Liver (tissue), 9 donors: ENCODE data around the gene CCDC138. TPM values are rescaled to one million over a fixed set of nuclear protein-coding genes. Genes with fewer than 3 reads are reported as not detected.

Source experiments
- DNase-seq: peaks from one replicate; pipeline ENCODE4 v3.0.0-alpha.2; 2017; ENCODE audit warnings: low spot score
- H3K27ac ChIP-seq, 2 donors: one replicate each; pipeline ENCODE4 v1.7.0; 2013; ENCODE audit warnings: inconsistent platforms in 2 of 2, low read length in 2 of 2, control low read depth in 1 of 2, low read depth in 1 of 2, mild to moderate bottlenecking in 1 of 2
- H3K27me3 ChIP-seq, 4 donors: one replicate each; pipeline versions ENCODE4 v1.6.1 to v1.7.0; 2013; ENCODE audit warnings: low read length in 3 of 4, inconsistent platforms in 1 of 4, mild to moderate bottlenecking in 1 of 4, moderate library complexity in 1 of 4; ENCODE audit not compliant: control insufficient read depth in 4 of 4, insufficient read depth in 4 of 4
- H3K36me3 ChIP-seq, 4 donors: one replicate each; pipeline versions ENCODE4 v1.6.1 to v1.7.0; 2013; ENCODE audit warnings: low read length in 3 of 4, mild to moderate bottlenecking in 3 of 4, low read depth in 1 of 4, moderate library complexity in 1 of 4; ENCODE audit not compliant: control insufficient read depth in 4 of 4, insufficient read depth in 3 of 4
- H3K4me1 ChIP-seq, 4 donors: one replicate each; pipeline versions ENCODE4 v1.6.1 to v1.7.0; 2013; ENCODE audit warnings: low read length in 3 of 4, mild to moderate bottlenecking in 3 of 4, moderate library complexity in 1 of 4; ENCODE audit not compliant: control insufficient read depth in 4 of 4, insufficient read depth in 4 of 4
- H3K4me3 ChIP-seq, 3 donors: one replicate each; pipeline versions ENCODE4 v1.6.1 to v1.7.0; 2013; ENCODE audit warnings: low read length in 3 of 3, control low read depth in 1 of 3, low read depth in 1 of 3, mild to moderate bottlenecking in 1 of 3
- H3K9ac ChIP-seq, 2 donors: one replicate each; pipeline ENCODE4 v1.7.0; 2013; ENCODE audit warnings: low read length in 2 of 2, mild to moderate bottlenecking in 2 of 2, moderate library complexity in 2 of 2, control low read depth in 1 of 2, low read depth in 1 of 2
- H3K9me3 ChIP-seq, 4 donors: one replicate each; pipeline versions ENCODE4 v1.6.1 to v1.7.0; 2013; ENCODE audit warnings: low read length in 3 of 4; ENCODE audit not compliant: control insufficient read depth in 4 of 4
- EGR1 ChIP-seq, 2 donors: IDR thresholded peaks; 2 replicates each; pipeline ENCODE4 v1.6.1; 2016 to 2018; ENCODE audit warnings: antibody characterized with exemption in 2 of 2, low read depth in 2 of 2
- FOXA1 ChIP-seq: IDR thresholded peaks from 2 replicates; pipeline ENCODE4 v1.6.1; 2016; ENCODE audit warnings: antibody characterized with exemption
- FOXA2 ChIP-seq: IDR thresholded peaks from 2 replicates; pipeline ENCODE4 v1.6.1; 2016; ENCODE audit warnings: antibody characterized with exemption
- JUND ChIP-seq, 2 donors: IDR thresholded peaks; 2 replicates each; pipeline ENCODE4 v1.6.1; 2016; ENCODE audit warnings: antibody characterized with exemption in 2 of 2
- NR2F2 ChIP-seq: IDR thresholded peaks from 2 replicates; pipeline ENCODE4 v1.6.1; 2016; ENCODE audit warnings: antibody characterized with exemption
- RAD21 ChIP-seq, 2 donors: IDR thresholded peaks; 2 replicates each; pipeline ENCODE4 v1.6.1; 2016; ENCODE audit warnings: antibody characterized with exemption in 2 of 2, mild to moderate bottlenecking in 2 of 2
- RXRA ChIP-seq, 2 donors: IDR thresholded peaks; 2 replicates each; pipeline ENCODE4 v1.6.1; 2017 to 2018; ENCODE audit warnings: antibody characterized with exemption in 2 of 2, mild to moderate bottlenecking in 1 of 2
- SP1 ChIP-seq: IDR thresholded peaks from 2 replicates; pipeline ENCODE4 v1.6.1; 2018; ENCODE audit warnings: antibody characterized with exemption, mild to moderate bottlenecking
- TAF1 ChIP-seq: conservative IDR thresholded peaks from 2 replicates; pipeline ENCODE4 v1.6.1; 2016; ENCODE audit warnings: antibody characterized with exemption, mild to moderate bottlenecking
- YY1 ChIP-seq: IDR thresholded peaks from 2 replicates; pipeline ENCODE4 v1.6.1; 2016; ENCODE audit warnings: antibody characterized with exemption, mild to moderate bottlenecking
- WGBS: extraction: QIAGEN DNeasy Blood & Tissue Kit; methylation state at CpG from one replicate; pipeline ENCODE4 v1.1.7; 2013; 5-methylcytosine and 5-hydroxymethylcytosine counted together
- polyA plus RNA-seq, 2 donors: library from polyadenylated mRNA; stranded (reverse) in 1 of 2; unstranded in 1 of 2; fragments of 200-250 nt in 1 of 2; fragments of >200 nt in 1 of 2; fragmentation: Nextera tagmentation in 1 of 2; extraction: Ambion mirVana in 1 of 2; gene quantifications; one replicate each; pipeline versions ENCODE4 v1.2.1 to v1.2.3, GENCODE V29; 2013 to 2015
- total RNA-seq, 2 donors: library from RNA; depleted of rRNA; stranded (reverse); fragments of >200 nt; gene quantifications; one replicate each; pipeline ENCODE4 v1.2.3, GENCODE V29; 2014
- TF ChIP-seq, protein P1 (sequence below): IDR thresholded peaks from 2 replicates; pipeline ENCODE4 v1.6.1; 2016; ENCODE audit warnings: antibody characterized with exemption
- TF ChIP-seq, protein P2 (sequence below): IDR thresholded peaks from 2 replicates; pipeline ENCODE4 v1.6.1; 2016; ENCODE audit warnings: antibody characterized with exemption
- TF ChIP-seq, protein P3 (sequence below): fragments of 150-350 bp; IDR thresholded peaks from 2 replicates; pipeline ENCODE4 v1.5.1; 2017; ENCODE audit warnings: improper control_type of control experiment, low read depth, low read length; ENCODE audit not compliant: missing input control
- TF ChIP-seq, protein P4 (sequence below): IDR thresholded peaks from 2 replicates; pipeline ENCODE4 v1.6.1; 2016; ENCODE audit warnings: antibody characterized with exemption
- TF ChIP-seq, protein P5 (sequence below): IDR thresholded peaks from 2 replicates; pipeline ENCODE4 v1.6.1; 2016; ENCODE audit warnings: antibody characterized with exemption, mild to moderate bottlenecking
- donor health status: healthy.
- donor health status: healthy.
- donor health status: healthy.
- donor health status: healthy.
- donor health status: healthy.

CCDC138 gene
- total and polyA plus RNA-seq, 4 donors = 0.76 to 5.0 (median 2.7) TPM

DNA sequence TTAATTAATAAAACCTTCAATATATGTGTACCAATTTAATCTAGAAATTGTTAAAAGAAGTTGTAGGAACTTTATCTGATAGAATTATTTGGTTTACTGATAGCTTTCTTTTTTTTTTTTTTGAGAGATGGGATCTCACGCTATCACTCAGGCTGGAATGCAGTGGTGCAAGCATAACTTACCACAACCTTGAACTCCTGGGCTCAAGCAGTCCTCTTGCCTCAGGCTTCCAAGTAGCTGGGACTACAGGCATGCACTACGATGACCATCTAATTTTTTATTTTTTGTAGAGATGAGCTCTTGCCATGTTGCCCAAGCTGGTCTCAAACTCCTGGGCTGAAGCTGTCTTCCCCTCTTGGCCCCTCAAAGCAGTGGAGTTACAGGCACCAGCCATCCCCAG is 66.8 kb downstream of the CCDC138 start:
- peaks cover 0 to 2% (median 0%) of the 10 kb centered on the region in 4 donors for H3K36me3 ChIP-seq
- no peak for DNase-seq
- no peak overlapping the region for H3K27ac ChIP-seq
- H3K4me3 ChIP-seq = no peak overlapping the region
- H3K27me3 ChIP-seq = no peaks in the 10 kb centered on the region
- H3K9ac ChIP-seq = no peak overlapping the region
- WGBS = 67% methylated on average over 2 of the region's 2 CpGs
- no peaks in the 10 kb centered on the region for H3K4me1 ChIP-seq
- no peak for TF ChIP-seq YY1
- TF ChIP-seq FOXA1 = no peak
- TF ChIP-seq FOXA2 = no peak
- H3K9me3 ChIP-seq = no peaks in the 10 kb centered on the region

DNA sequence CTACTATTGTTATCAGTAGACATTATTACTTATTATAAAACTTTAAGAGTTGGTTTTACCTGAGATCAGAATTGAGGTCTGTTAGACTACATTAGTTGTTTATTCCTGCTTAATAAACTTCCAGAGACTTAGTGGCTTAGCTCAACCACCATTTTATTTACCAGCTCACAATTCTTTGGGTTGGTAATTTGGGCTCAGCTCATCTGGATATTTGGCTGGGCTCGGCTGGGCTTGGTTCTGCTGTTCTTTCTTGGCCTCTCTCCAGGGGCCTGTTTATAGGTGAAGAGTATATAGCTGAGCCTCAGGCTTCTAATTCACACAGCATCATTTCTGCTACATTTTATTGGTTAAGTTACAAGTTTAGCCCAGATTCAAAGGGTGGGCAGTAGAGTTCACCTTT is 67.9 kb downstream of the CCDC138 start:
- H3K9me3 ChIP-seq = no peaks in the 10 kb centered on the region
- no peak overlapping the region for H3K4me3 ChIP-seq
- peaks cover 0 to 2% (median 0%) of the 10 kb centered on the region in 4 donors for H3K36me3 ChIP-seq
- no peak overlapping the region for H3K27ac ChIP-seq
- TF ChIP-seq JUND (IDR thresholded peaks at IDR 0.05) = no peak
- no peak for TF ChIP-seq NR2F2
- TF ChIP-seq, protein P1, sequence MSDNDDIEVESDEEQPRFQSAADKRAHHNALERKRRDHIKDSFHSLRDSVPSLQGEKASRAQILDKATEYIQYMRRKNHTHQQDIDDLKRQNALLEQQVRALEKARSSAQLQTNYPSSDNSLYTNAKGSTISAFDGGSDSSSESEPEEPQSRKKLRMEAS = no peak
- no peak for TF ChIP-seq TAF1
- no peak for TF ChIP-seq EGR1 (IDR thresholded peaks at IDR 0.05; ENCODE audit: low read depth in 2 of 2)
- TF ChIP-seq YY1 = no peak
- no peak for TF ChIP-seq RXRA (IDR thresholded peaks at IDR 0.05)
- TF ChIP-seq, protein P2, sequence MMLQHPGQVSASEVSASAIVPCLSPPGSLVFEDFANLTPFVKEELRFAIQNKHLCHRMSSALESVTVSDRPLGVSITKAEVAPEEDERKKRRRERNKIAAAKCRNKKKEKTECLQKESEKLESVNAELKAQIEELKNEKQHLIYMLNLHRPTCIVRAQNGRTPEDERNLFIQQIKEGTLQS = no peak
- no peak for TF ChIP-seq FOXA2
- no peak for TF ChIP-seq SP1
- TF ChIP-seq, protein P3, sequence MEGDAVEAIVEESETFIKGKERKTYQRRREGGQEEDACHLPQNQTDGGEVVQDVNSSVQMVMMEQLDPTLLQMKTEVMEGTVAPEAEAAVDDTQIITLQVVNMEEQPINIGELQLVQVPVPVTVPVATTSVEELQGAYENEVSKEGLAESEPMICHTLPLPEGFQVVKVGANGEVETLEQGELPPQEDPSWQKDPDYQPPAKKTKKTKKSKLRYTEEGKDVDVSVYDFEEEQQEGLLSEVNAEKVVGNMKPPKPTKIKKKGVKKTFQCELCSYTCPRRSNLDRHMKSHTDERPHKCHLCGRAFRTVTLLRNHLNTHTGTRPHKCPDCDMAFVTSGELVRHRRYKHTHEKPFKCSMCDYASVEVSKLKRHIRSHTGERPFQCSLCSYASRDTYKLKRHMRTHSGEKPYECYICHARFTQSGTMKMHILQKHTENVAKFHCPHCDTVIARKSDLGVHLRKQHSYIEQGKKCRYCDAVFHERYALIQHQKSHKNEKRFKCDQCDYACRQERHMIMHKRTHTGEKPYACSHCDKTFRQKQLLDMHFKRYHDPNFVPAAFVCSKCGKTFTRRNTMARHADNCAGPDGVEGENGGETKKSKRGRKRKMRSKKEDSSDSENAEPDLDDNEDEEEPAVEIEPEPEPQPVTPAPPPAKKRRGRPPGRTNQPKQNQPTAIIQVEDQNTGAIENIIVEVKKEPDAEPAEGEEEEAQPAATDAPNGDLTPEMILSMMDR = no peak
- no peaks in the 10 kb centered on the region for H3K27me3 ChIP-seq
- H3K4me1 ChIP-seq = no peaks in the 10 kb centered on the region
- no peak for DNase-seq
- 71% methylated on average over 1 of the region's 1 CpG for WGBS
- H3K9ac ChIP-seq = no peak overlapping the region

DNA sequence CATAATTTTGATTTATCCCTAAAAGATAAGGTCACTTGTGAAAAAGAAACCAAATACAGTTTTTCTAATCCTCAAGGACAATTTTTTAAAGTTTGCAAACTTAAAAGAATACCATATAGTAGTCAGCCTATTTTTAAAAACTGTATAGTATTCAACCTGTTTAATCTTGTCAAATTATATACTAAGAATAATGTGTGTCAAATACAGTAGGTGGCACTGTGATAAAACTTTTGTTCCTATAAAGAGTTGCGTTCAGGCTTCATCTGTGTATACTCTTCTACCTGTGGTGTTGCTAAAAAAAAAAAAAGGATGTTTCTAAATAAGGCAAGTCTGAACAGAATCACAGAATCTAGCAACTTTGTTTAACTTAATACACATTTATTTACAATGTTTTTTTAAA is 68.6 kb downstream of the CCDC138 start:
- Histone ChIP-seq H3K9ac (no peak overlapping the region), H3K9me3 (no peaks in the 10 kb centered on the region), H3K4me1 (no peaks in the 10 kb centered on the region), H3K27ac (no peak overlapping the region), H3K36me3 (peaks cover 0 to 2% (median 0%) of the 10 kb centered on the region in 4 donors), H3K27me3 (no peaks in the 10 kb centered on the region), H3K4me3 (no peak overlapping the region)
- 10% methylated on average over 1 of the region's 1 CpG for WGBS
- no peak for TF ChIP-seq JUND (IDR thresholded peaks at IDR 0.05)
- no peak for TF ChIP-seq EGR1 (IDR thresholded peaks at IDR 0.05; ENCODE audit: low read depth in 2 of 2)
- TF ChIP-seq RXRA (IDR thresholded peaks at IDR 0.05) = no peak
- TF ChIP-seq FOXA2 = no peak
- TF ChIP-seq, protein P4, sequence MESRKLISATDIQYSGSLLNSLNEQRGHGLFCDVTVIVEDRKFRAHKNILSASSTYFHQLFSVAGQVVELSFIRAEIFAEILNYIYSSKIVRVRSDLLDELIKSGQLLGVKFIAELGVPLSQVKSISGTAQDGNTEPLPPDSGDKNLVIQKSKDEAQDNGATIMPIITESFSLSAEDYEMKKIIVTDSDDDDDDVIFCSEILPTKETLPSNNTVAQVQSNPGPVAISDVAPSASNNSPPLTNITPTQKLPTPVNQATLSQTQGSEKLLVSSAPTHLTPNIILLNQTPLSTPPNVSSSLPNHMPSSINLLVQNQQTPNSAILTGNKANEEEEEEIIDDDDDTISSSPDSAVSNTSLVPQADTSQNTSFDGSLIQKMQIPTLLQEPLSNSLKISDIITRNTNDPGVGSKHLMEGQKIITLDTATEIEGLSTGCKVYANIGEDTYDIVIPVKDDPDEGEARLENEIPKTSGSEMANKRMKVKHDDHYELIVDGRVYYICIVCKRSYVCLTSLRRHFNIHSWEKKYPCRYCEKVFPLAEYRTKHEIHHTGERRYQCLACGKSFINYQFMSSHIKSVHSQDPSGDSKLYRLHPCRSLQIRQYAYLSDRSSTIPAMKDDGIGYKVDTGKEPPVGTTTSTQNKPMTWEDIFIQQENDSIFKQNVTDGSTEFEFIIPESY = no peak
- peak; percentile 84 to 85 for TF ChIP-seq RAD21 (IDR thresholded peaks at IDR 0.05)
- TF ChIP-seq, protein P2 = no peak
- TF ChIP-seq YY1 = no peak
- no peak for TF ChIP-seq TAF1
- TF ChIP-seq, protein P5, sequence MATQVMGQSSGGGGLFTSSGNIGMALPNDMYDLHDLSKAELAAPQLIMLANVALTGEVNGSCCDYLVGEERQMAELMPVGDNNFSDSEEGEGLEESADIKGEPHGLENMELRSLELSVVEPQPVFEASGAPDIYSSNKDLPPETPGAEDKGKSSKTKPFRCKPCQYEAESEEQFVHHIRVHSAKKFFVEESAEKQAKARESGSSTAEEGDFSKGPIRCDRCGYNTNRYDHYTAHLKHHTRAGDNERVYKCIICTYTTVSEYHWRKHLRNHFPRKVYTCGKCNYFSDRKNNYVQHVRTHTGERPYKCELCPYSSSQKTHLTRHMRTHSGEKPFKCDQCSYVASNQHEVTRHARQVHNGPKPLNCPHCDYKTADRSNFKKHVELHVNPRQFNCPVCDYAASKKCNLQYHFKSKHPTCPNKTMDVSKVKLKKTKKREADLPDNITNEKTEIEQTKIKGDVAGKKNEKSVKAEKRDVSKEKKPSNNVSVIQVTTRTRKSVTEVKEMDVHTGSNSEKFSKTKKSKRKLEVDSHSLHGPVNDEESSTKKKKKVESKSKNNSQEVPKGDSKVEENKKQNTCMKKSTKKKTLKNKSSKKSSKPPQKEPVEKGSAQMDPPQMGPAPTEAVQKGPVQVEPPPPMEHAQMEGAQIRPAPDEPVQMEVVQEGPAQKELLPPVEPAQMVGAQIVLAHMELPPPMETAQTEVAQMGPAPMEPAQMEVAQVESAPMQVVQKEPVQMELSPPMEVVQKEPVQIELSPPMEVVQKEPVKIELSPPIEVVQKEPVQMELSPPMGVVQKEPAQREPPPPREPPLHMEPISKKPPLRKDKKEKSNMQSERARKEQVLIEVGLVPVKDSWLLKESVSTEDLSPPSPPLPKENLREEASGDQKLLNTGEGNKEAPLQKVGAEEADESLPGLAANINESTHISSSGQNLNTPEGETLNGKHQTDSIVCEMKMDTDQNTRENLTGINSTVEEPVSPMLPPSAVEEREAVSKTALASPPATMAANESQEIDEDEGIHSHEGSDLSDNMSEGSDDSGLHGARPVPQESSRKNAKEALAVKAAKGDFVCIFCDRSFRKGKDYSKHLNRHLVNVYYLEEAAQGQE = no peak
- no peak for TF ChIP-seq NR2F2
- TF ChIP-seq, protein P3 = peak; percentile 45
- TF ChIP-seq SP1 = no peak
- no peak for DNase-seq
